Testis (tissue), 2 donors: ENCODE data around the gene TEP1.

ENCODE experiments used
- CTCF ChIP-seq, 3 experiments: fragments of 450-650 bp in 2 of 3; fragments of 200-600 bp in 1 of 3; sonication (generic) in 1 of 3; IDR thresholded peaks; one replicate each; pipeline ENCODE4 v1.5.1; 2016 to 2019; ENCODE audit warnings: antibody characterized with exemption in 3 of 3, mild to moderate bottlenecking in 2 of 3, moderate library complexity in 1 of 3
- POLR2A ChIP-seq: fragments of 450-650 bp; IDR thresholded peaks from one replicate; pipeline ENCODE4 v1.6.1; 2017; ENCODE audit warnings: antibody characterized with exemption, mild to moderate bottlenecking, moderate library complexity

DNA sequence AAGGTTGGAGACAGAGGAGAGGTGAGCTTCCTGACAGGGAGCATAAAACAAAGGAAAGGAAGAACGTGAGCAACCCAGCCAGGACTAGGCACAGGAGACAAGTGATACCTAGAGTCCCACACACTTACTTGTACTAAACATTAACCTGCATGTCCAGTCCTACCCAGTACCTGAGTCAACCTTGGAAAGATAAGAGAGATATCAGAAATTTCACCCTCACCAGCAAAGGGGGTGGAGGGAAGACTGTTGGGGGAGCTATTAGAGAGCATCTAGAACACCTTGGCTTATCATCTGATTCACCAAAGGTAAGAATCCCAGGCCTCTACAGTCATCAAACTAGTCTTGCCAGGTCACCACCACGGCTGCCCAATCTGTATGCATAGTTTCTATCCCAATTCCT, 11.6 kb upstream of the TEP1 start:
- TF ChIP-seq CTCF (IDR thresholded peaks at IDR 0.05) (no peak), POLR2A (no peak)
